ENCODE data around the gene TRPV6. TPM values are rescaled to one million over a fixed set of nuclear protein-coding genes. Genes with fewer than 3 reads are reported as not detected.

TRPV6 gene
- total RNA-seq, 1 experiment from 2014 or later, result not detected

DNA sequence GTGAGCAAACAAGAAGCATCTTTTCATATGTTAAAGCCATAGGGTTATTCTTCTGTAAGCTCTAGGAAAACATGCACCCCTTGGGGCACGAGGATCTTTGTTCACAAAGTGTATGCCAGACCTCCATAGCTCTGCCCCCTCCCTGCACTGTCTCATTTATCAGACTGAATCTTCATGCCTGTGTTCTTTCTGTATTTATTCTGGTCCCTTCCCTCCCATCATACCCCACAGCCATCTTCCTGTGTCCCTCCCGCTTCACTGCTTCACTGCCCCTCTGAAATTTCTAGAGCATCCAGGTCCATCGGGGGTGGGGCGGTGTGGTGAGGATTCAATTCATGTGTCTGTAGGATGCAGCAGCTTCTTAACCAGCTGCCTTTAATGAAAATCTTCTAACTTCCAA lies 23.2 kb downstream of the TRPV6 start:
- DNase-seq (ENCODE audit: low spot score), result no peak
- BruUV-seq (replicated peaks), result no TSS peak
- POLR2A ChIA-PET (ENCODE audit: low non-redundant PET), result no interaction called here
- TF ChIP-seq EZH2 (IDR thresholded peaks at IDR 0.05; ENCODE audit: borderline replicate concordance, low read depth, low read length, poor library complexity, severe bottlenecking), result no peak
- TF ChIP-seq, protein P1, sequence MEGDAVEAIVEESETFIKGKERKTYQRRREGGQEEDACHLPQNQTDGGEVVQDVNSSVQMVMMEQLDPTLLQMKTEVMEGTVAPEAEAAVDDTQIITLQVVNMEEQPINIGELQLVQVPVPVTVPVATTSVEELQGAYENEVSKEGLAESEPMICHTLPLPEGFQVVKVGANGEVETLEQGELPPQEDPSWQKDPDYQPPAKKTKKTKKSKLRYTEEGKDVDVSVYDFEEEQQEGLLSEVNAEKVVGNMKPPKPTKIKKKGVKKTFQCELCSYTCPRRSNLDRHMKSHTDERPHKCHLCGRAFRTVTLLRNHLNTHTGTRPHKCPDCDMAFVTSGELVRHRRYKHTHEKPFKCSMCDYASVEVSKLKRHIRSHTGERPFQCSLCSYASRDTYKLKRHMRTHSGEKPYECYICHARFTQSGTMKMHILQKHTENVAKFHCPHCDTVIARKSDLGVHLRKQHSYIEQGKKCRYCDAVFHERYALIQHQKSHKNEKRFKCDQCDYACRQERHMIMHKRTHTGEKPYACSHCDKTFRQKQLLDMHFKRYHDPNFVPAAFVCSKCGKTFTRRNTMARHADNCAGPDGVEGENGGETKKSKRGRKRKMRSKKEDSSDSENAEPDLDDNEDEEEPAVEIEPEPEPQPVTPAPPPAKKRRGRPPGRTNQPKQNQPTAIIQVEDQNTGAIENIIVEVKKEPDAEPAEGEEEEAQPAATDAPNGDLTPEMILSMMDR (conservative IDR thresholded peaks at IDR 0.05; ENCODE audit: low read depth, low read length), result no peak
- H3K27ac ChIP-seq (ENCODE audit: low read depth, low read length, poor library complexity, severe bottlenecking), result no peak overlapping the region
- intact Hi-C loops (cut with micrococcal nuclease; ENCODE audit: unreplicated experiment), result no loop called here
- H3K4me3 ChIP-seq (ENCODE audit: low read depth, low read length, poor library complexity, severe bottlenecking), result no peak overlapping the region
- H3K4me1 ChIP-seq (ENCODE audit: insufficient read depth, low read length, poor library complexity, severe bottlenecking), result no peaks in the 10 kb centered on the region
- H3K9me3 ChIP-seq (ENCODE audit: low read depth, low read length, poor library complexity, severe bottlenecking), result no peaks in the 10 kb centered on the region
- peaks cover 45% of the 10 kb centered on the region for H3K27me3 ChIP-seq (replicated peaks; ENCODE audit: insufficient read depth, low read depth, low read length, poor library complexity)
- CTCF ChIA-PET, result no interaction called here
- H3K36me3 ChIP-seq (ENCODE audit: insufficient read depth, low read length, poor library complexity, severe bottlenecking), result no peaks in the 10 kb centered on the region

DNA sequence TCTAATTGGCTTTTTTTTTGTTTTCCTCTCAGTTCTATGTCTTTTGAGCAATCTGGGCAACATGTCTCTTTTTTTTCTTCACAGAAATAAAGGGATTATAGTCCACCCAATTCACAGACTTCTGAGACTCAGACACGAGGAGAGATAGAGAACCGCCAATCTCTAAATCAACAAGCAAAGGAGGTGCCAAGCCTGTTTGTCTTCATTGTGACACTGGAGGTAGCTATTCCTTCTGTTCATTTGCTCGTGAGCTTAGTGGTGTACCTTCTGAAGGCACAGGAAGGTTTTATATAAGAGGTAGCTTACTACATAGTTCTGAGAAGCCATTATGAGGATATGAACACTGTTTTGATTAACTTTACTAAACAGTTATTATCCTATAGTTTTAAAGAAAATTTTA lies 24.6 kb downstream of the TRPV6 start:
- ChIA-PET CTCF (interaction anchor here (1.3 kb wide), 1 partner anchor 12 kb away, joined by 4 read pairs; no protein-coding TSS in a partner anchor), POLR2A (ENCODE audit: low non-redundant PET) (no interaction called here)
- H3K27me3 ChIP-seq (replicated peaks; ENCODE audit: insufficient read depth, low read depth, low read length, poor library complexity), result peaks cover 49% of the 10 kb centered on the region
- H3K27ac ChIP-seq (ENCODE audit: low read depth, low read length, poor library complexity, severe bottlenecking), result no peak overlapping the region
- H3K36me3 ChIP-seq (ENCODE audit: insufficient read depth, low read length, poor library complexity, severe bottlenecking), result no peaks in the 10 kb centered on the region
- no peak for TF ChIP-seq EZH2 (IDR thresholded peaks at IDR 0.05; ENCODE audit: borderline replicate concordance, low read depth, low read length, poor library complexity, severe bottlenecking)
- TF ChIP-seq, protein P1 (conservative IDR thresholded peaks at IDR 0.05; ENCODE audit: low read depth, low read length), result no peak
- no TSS peak for BruUV-seq (replicated peaks)
- no peak overlapping the region for H3K4me3 ChIP-seq (ENCODE audit: low read depth, low read length, poor library complexity, severe bottlenecking)
- H3K9me3 ChIP-seq (ENCODE audit: low read depth, low read length, poor library complexity, severe bottlenecking), result no peaks in the 10 kb centered on the region
- DNase-seq (ENCODE audit: low spot score), result no peak
- no peaks in the 10 kb centered on the region for H3K4me1 ChIP-seq (ENCODE audit: insufficient read depth, low read length, poor library complexity, severe bottlenecking)
- intact Hi-C loops (cut with micrococcal nuclease; ENCODE audit: unreplicated experiment), result no loop called here

DNA sequence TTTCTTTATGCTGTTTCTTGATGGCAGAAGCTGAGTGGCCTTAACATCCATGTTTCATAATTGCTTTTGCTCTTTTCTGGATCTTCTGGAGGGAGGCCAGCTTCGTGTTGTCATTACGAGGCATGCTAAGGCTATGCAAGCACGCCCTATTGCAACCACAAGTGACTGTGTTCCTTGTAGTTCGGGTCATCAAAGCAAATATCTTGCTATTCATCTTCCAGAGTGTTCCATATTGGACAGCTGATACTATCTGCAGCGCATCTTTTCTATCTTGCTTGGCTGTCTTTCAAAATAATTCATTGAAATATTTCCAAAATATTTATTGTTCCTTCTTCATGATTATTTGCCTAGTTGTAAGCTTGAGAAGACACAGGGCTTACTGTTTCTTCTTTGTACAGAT lies 25.7 kb downstream of the TRPV6 start:
- no TSS peak for BruUV-seq (replicated peaks)
- POLR2A ChIA-PET (ENCODE audit: low non-redundant PET), result no interaction called here
- intact Hi-C loops (cut with micrococcal nuclease; ENCODE audit: unreplicated experiment), result no loop called here

More for the DNA sequence above, 25.7 kb downstream of the TRPV6 start:
- TF ChIP-seq, protein P1 (conservative IDR thresholded peaks at IDR 0.05; ENCODE audit: low read depth, low read length), result no peak
- no peak for TF ChIP-seq EZH2 (IDR thresholded peaks at IDR 0.05; ENCODE audit: borderline replicate concordance, low read depth, low read length, poor library complexity, severe bottlenecking)
- H3K4me3 ChIP-seq (ENCODE audit: low read depth, low read length, poor library complexity, severe bottlenecking), result no peak overlapping the region
- peaks cover 59% of the 10 kb centered on the region for H3K27me3 ChIP-seq (replicated peaks; ENCODE audit: insufficient read depth, low read depth, low read length, poor library complexity)
- CTCF ChIA-PET, result no interaction called here
- no peaks in the 10 kb centered on the region for H3K36me3 ChIP-seq (ENCODE audit: insufficient read depth, low read length, poor library complexity, severe bottlenecking)
- no peaks in the 10 kb centered on the region for H3K9me3 ChIP-seq (ENCODE audit: low read depth, low read length, poor library complexity, severe bottlenecking)
- peaks cover 8% of the 10 kb centered on the region for H3K4me1 ChIP-seq (ENCODE audit: insufficient read depth, low read length, poor library complexity, severe bottlenecking)
- DNase-seq (ENCODE audit: low spot score), result no peak
- H3K27ac ChIP-seq (ENCODE audit: low read depth, low read length, poor library complexity, severe bottlenecking), result no peak overlapping the region

Measured in A673 (cell line).